ENCODE results near the gene MAML2. TPM values are rescaled to one million over a fixed set of nuclear protein-coding genes. Genes with fewer than 3 reads are reported as not detected.

Gene MAML2
- total RNA-seq, 4 donors from 2014 or later, result 20.0 to 33.7 (median 23.2) TPM

GRCh38 chr11:96050435-96051182 lies 292.4 kb downstream of the MAML2 start:
- Histone ChIP-seq H3K4me3 (no peak overlapping the region), H3K27me3 (no peaks in the 10 kb centered on the region), H3K27ac (replicated peaks in 1 of 4) (no peak overlapping the region), H3K36me3 (no peaks in the 10 kb centered on the region), H3K4me1 (peaks cover 9 to 56% (median 44%) of the 10 kb centered on the region in 4 donors), H3K9me3 (no peaks in the 10 kb centered on the region)
- WGBS, result 100% methylated on average over 1 of the region's 1 CpG
- no peak for TF ChIP-seq POLR2A (IDR thresholded peaks at IDR 0.05; ENCODE audit: low read depth)
- TF ChIP-seq EP300 (IDR thresholded peaks at IDR 0.05), result no peak
- TF ChIP-seq POLR2AphosphoS5 (IDR thresholded peaks at IDR 0.05), result no peak
- TF ChIP-seq, protein P1, sequence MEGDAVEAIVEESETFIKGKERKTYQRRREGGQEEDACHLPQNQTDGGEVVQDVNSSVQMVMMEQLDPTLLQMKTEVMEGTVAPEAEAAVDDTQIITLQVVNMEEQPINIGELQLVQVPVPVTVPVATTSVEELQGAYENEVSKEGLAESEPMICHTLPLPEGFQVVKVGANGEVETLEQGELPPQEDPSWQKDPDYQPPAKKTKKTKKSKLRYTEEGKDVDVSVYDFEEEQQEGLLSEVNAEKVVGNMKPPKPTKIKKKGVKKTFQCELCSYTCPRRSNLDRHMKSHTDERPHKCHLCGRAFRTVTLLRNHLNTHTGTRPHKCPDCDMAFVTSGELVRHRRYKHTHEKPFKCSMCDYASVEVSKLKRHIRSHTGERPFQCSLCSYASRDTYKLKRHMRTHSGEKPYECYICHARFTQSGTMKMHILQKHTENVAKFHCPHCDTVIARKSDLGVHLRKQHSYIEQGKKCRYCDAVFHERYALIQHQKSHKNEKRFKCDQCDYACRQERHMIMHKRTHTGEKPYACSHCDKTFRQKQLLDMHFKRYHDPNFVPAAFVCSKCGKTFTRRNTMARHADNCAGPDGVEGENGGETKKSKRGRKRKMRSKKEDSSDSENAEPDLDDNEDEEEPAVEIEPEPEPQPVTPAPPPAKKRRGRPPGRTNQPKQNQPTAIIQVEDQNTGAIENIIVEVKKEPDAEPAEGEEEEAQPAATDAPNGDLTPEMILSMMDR (IDR thresholded peaks at IDR 0.05), result no peak
- intact Hi-C loops (cut with DNase I), result loop anchor here (10.0 kb wide), 1 partner anchor 194 kb away; no protein-coding TSS in a partner anchor
- no peak for DNase-seq (ENCODE audit: extremely low spot score)

DNA sequence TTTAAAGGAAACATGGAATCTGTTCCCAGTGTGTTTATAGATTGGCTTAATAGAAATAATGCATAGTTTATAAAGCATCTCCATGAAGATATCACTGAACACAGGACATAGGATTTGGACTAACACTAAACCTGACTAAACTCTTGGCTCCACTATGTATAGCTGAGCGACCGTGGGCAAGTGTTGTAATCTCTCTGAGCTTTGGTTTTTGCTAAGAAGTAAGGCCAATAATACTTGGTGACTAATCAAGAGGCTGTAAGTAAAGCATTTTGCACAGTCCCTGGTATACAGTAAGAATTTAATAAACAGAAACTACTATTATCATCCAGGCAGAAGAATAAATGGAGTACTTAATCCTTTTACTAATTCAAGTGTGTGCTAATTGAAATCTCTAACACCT lies 293.6 kb downstream of the MAML2 start:
- Histone ChIP-seq H3K9me3 (no peaks in the 10 kb centered on the region), H3K27ac (replicated peaks in 1 of 4) (no peak overlapping the region), H3K4me3 (no peak overlapping the region), H3K4me1 (peaks cover 9 to 51% (median 37%) of the 10 kb centered on the region in 4 donors), H3K36me3 (no peaks in the 10 kb centered on the region), H3K27me3 (no peaks in the 10 kb centered on the region)
- no peak for DNase-seq (ENCODE audit: extremely low spot score)
- intact Hi-C loops (cut with DNase I), result no loop called here
- 86% methylated on average over 2 of the region's 2 CpGs for WGBS
- TF ChIP-seq POLR2AphosphoS5 (IDR thresholded peaks at IDR 0.05) (no peak), EP300 (IDR thresholded peaks at IDR 0.05) (no peak), POLR2A (IDR thresholded peaks at IDR 0.05; ENCODE audit: low read depth) (no peak)
- TF ChIP-seq, protein P1 (IDR thresholded peaks at IDR 0.05), result no peak

DNA sequence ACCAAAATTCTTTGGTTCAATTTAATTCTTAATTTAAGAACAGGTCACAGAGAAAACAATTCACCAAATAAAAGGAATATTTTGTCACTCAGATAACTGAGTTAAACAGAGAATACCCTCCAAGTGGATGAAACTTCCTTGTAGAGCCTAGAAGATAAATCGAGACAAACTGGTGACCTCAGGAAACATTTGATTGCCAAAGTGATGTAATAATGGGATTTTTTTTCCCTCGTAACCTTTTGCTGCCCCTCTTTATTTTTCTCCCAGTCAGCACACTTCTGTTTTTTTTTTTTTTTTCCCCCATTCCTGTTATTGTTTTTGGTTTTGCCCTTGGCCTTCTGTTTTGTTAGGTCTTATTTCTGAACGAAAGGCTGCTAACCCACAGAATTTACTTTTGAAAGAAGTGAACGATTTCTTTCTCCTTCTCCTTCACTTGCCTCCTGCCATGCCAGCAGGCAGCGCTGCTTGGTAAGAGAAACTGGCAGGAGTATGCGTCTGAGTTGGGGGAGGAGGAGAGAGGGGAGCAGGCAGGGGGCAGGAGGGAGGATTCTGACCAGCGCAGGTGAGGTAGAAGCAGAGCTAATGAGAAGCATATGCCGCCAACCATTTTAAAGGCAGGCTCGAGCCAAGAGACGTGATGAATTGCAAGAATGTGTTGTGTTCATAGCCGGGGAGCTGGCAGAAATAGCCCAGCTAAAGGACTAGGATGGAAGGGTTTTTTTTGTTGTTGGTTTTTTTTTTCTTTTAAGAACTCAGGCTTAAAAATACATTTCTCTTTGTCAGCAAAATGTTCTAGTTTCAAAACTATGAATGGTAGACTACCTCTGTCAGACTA lies 297.2 kb downstream of the MAML2 start:
- Histone ChIP-seq H3K4me1 (peaks cover 9 to 30% (median 22%) of the 10 kb centered on the region in 4 donors), H3K36me3 (no peaks in the 10 kb centered on the region), H3K9me3 (no peaks in the 10 kb centered on the region), H3K4me3 (peak overlapping the region; percentile 38 to 51 (median 44)), H3K27me3 (no peaks in the 10 kb centered on the region), H3K27ac (replicated peaks in 1 of 4) (peak overlapping the region; percentile 67 to 78 (median 74))
- intact Hi-C loops (cut with DNase I), result no loop called here
- 23% methylated on average over 11 of the region's 11 CpGs for WGBS
- no peak for DNase-seq (ENCODE audit: extremely low spot score)
- TF ChIP-seq EP300 (IDR thresholded peaks at IDR 0.05) (no peak), POLR2AphosphoS5 (IDR thresholded peaks at IDR 0.05) (peak; percentile 41)
- TF ChIP-seq, protein P1 (IDR thresholded peaks at IDR 0.05), result peak; percentile 34 to 58 (median 46)

DNA sequence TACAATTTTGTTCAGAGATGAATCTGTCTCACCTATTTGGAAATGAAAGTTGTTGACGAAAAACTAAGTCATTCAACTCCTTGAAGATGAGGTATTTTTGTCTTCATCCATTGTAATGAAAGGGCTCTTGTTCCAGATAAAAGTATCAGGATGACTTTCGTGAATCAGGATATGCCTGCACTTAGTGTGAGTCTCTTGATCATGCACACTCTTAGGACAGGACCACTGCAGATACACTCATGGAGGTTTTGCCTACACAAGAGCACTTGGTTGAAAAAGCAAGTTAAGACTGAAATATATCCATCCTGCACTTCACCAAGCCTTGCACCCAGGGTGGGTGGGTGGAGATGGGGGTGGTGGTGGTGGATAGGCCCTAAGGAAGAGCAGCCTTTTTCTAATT lies 298.2 kb downstream of the MAML2 start:
- Histone ChIP-seq H3K27ac (replicated peaks in 1 of 4) (peak overlapping the region in 1 of 4 donors; percentile 78), H3K27me3 (no peaks in the 10 kb centered on the region), H3K4me1 (peaks cover 6 to 24% (median 22%) of the 10 kb centered on the region in 4 donors), H3K36me3 (no peaks in the 10 kb centered on the region), H3K9me3 (no peaks in the 10 kb centered on the region), H3K4me3 (no peak overlapping the region)
- TF ChIP-seq POLR2AphosphoS5 (IDR thresholded peaks at IDR 0.05), result no peak
- no peak for TF ChIP-seq EP300 (IDR thresholded peaks at IDR 0.05)
- TF ChIP-seq, protein P1 (IDR thresholded peaks at IDR 0.05), result no peak
- TF ChIP-seq POLR2A (IDR thresholded peaks at IDR 0.05; ENCODE audit: low read depth), result no peak
- WGBS, result 94% methylated on average over 2 of the region's 2 CpGs
- intact Hi-C loops (cut with DNase I), result no loop called here
- DNase-seq (ENCODE audit: extremely low spot score), result no peak

Measured in esophagus muscularis mucosa (tissue), 4 donors.